H1 (cell line): ENCODE data around the gene UNK. TPM values are rescaled to one million over a fixed set of nuclear protein-coding genes. Genes with fewer than 3 reads are reported as not detected.

ENCODE experiments used
- YY1 ChIP-seq: IDR thresholded peaks from 2 replicates; pipeline ENCODE4 v1.6.1; 2011; ENCODE audit warnings: low read depth, mild to moderate bottlenecking, low read length
- polyA plus RNA-seq, 7 experiments: library from polyadenylated mRNA; depleted of rRNA in 3 of 7; stranded (reverse) in 5 of 7; unstranded in 2 of 7; fragments of >200 nt in 5 of 7; fragments of 200-250 nt in 2 of 7; gene quantifications; 1 replicate in 5 of 7; 2 replicates in 1 of 7; 4 replicates in 1 of 7; pipeline versions ENCODE4 v1.2.1 to v1.2.3, GENCODE V29; 2011 to 2013; ENCODE audit warnings: missing spikeins in 2 of 7, mixed read lengths in 2 of 7
- total RNA-seq: library from RNA; stranded (reverse); fragmentation: NEBNext Ultra II Directional; extraction: Animal tissue kit (Norgen Biotek cat#: 25700); gene quantifications from 2 replicates; pipeline ENCODE4 v1.2.1, GENCODE V29; 2021

UNK gene
- total and polyA plus RNA-seq, 2 of the 8 experiments (the other 6 are each of a cell fraction or from before 2014, with no cell fraction given), result 24.2 to 33.3 TPM

DNA sequence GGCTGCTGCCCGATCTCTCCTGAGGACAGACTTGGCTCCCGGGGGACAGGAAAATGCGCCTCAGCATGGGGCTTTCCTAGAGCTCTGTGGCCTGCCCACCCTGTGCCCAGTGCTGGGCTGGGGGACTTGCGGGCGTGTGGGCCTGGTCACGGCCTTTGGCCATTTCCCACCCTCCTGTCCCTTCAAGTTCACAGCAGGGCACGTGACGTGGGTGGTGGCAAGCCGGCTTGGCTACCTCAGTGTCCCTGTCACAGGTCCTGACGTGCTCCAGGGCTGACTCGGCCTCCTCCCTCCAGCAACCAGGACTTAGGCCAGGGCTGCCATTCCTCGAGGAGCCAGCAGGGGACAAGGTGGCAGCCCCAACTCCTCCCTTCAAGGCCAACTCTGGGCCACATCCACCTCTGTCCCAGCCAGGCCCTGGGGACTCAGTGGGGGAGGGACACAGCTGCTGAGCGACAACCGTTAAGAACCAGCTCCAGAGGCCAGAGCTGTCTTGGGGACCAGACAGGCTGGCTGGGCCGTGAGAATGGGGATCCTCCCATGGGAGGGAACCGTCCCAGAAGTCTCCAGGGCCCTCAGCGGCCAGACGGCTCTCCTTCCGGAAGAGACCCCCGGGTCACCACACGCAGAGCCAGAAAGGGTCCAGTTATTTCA, 60.6 kb downstream of the UNK start (continued):
- peak; percentile 60; the same call in 1 of the 2 replicates for TF ChIP-seq YY1
